Activated CD8-positive, alpha-beta T cell treated with anti-CD3 and anti-CD28 coated beads for 36 hours (primary cell): ENCODE measurements around the gene ZDHHC3. TPM values are rescaled to one million over a fixed set of nuclear protein-coding genes. Genes with fewer than 3 reads are reported as not detected.

Experiments used
- ATAC-seq: fragments of 200-7000 bp; cut with Tn5 transposase; one replicate; pipeline ENCODE4 v1.10.0; 2021; ENCODE audit warnings: mild to moderate bottlenecking, moderate library complexity
- CTCF ChIA-PET: fragments of 350-600 bp; sonication (Branson Sonifier 250); formaldehyde crosslinking; loops from one replicate; lab custom pipeline; 2021; ENCODE audit warnings: antibody characterized with exemption; lab: Charles Lee
- POLR2A ChIA-PET: fragments of 350-600 bp; sonication (Branson Sonifier 250); formaldehyde crosslinking; loops from one replicate; lab custom pipeline; 2021; ENCODE audit warnings: antibody characterized with exemption; lab: Charles Lee
- DNase-seq: peaks from one replicate; pipeline ENCODE4 v3.0.0-alpha.2; 2020
- H3K27ac Mint-ChIP-seq: one replicate; pipeline ENCODE4 v1.8.0; 2021; ENCODE audit warnings: mild to moderate bottlenecking, mixed read lengths
- H3K27me3 Mint-ChIP-seq: one replicate; pipeline ENCODE4 v1.8.0; 2021; ENCODE audit warnings: mixed read lengths
- H3K36me3 Mint-ChIP-seq: one replicate; pipeline ENCODE4 v1.8.0; 2021; ENCODE audit warnings: low read depth, mixed read lengths
- H3K4me1 Mint-ChIP-seq: one replicate; pipeline ENCODE4 v1.8.0; 2021; ENCODE audit warnings: low read depth, mixed read lengths
- H3K4me3 Mint-ChIP-seq: one replicate; pipeline ENCODE4 v1.8.0; 2021; ENCODE audit warnings: mild to moderate bottlenecking, moderate library complexity, mixed read lengths
- H3K9me3 Mint-ChIP-seq: one replicate; pipeline ENCODE4 v1.8.0; 2021; ENCODE audit warnings: mixed read lengths
- CTCF ChIP-seq: fragments of 200-600 bp; IDR thresholded peaks from one replicate; pipeline ENCODE4 v1.8.0; 2022; ENCODE audit warnings: antibody characterized with exemption, mild to moderate bottlenecking
- intact Hi-C: fragments of 100-400 bp; cut with micrococcal nuclease; formaldehyde crosslinking; loops from one replicate; pipeline ENCODE4 v1.10.0; 2022
- total RNA-seq, 2 experiments: library from RNA; stranded (reverse); gene quantifications; one replicate each; pipeline ENCODE4 v1.2.3, GENCODE V29; 2021

ZDHHC3 gene
- total RNA-seq, 2 experiments from 2014 or later: 28.6 to 36.0 TPM

- H3K9me3 Mint-ChIP-seq: no peaks in the 10 kb centered on the region
- H3K4me3 Mint-ChIP-seq: no peak overlapping the region
- intact Hi-C loops: no loop called here
- no peaks in the 10 kb centered on the region for H3K27me3 Mint-ChIP-seq
- peaks cover 6% of the 10 kb centered on the region for H3K4me1 Mint-ChIP-seq
- H3K27ac Mint-ChIP-seq: no peak overlapping the region
- H3K36me3 Mint-ChIP-seq: peaks cover 34% of the 10 kb centered on the region
- POLR2A ChIA-PET: no interaction called here
- ATAC-seq (no peak), DNase-seq (no peak)
- no peak for TF ChIP-seq CTCF
- CTCF ChIA-PET: interaction anchor here (0.8 kb wide), 1 partner anchor 10 kb away, joined by 3 read pairs; no protein-coding TSS in a partner anchor
Observed at GRCh38 chr3:45010811-45011333, 34.9 kb upstream of the ZDHHC3 start.

- CTCF ChIA-PET: no interaction called here
Observed at GRCh38 chr3:45009868-45010267, 33.9 kb upstream of the ZDHHC3 start.

DNA sequence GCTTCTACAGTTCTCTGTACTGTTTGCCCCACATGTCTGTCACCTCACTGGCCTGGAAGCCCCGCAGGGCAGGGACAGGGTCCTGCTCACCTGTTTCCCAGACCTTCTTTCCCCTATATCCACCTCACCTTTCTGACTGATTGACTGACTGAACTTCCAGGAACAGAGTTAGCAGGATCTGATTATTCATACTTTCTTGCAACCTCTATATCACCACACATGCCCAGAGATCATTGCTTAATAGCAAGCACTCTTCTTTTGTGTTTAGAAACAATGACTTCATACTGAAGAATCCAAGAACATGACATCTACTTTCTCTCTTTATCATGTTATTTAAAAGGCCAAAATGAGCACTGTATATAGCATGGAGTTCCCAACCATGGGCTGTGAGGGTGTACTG lies 32.1 kb upstream of the ZDHHC3 start:
- peaks cover 9% of the 10 kb centered on the region for H3K9me3 Mint-ChIP-seq
- no peak for ATAC-seq
- DNase-seq: no peak
- ChIA-PET CTCF (interaction anchor here (1.2 to 1.3 kb wide), 2 partner anchors 16 to 21 kb away, joined by 3 read pairs; no protein-coding TSS in a partner anchor), POLR2A (no interaction called here)
- no peak overlapping the region for H3K27ac Mint-ChIP-seq
- no peak for TF ChIP-seq CTCF
- H3K36me3 Mint-ChIP-seq: peaks cover 58% of the 10 kb centered on the region
- H3K27me3 Mint-ChIP-seq: no peaks in the 10 kb centered on the region
- no peak overlapping the region for H3K4me3 Mint-ChIP-seq
- H3K4me1 Mint-ChIP-seq: peaks cover 18% of the 10 kb centered on the region
- intact Hi-C loops: no loop called here

More at GRCh38 chr3:45009868-45010267, 33.9 kb upstream of the ZDHHC3 start:
- intact Hi-C loops: no loop called here
- Mint-ChIP-seq H3K36me3 (peaks cover 44% of the 10 kb centered on the region), H3K27ac (no peak overlapping the region), H3K27me3 (no peaks in the 10 kb centered on the region), H3K4me1 (peaks cover 15% of the 10 kb centered on the region), H3K9me3 (peaks cover 3% of the 10 kb centered on the region), H3K4me3 (no peak overlapping the region)
- ATAC-seq (no peak), DNase-seq (no peak)
- TF ChIP-seq CTCF: no peak
- POLR2A ChIA-PET: no interaction called here

GRCh38 chr3:45007091-45007490 lies 31.1 kb upstream of the ZDHHC3 start:
- ChIA-PET POLR2A (no interaction called here), CTCF (no interaction called here)
- intact Hi-C loops: no loop called here
- no peak for TF ChIP-seq CTCF
- Mint-ChIP-seq H3K36me3 (peaks cover 57% of the 10 kb centered on the region), H3K27me3 (no peaks in the 10 kb centered on the region), H3K4me1 (peaks cover 18% of the 10 kb centered on the region), H3K4me3 (no peak overlapping the region), H3K27ac (peak overlapping the region; percentile 30), H3K9me3 (peaks cover 9% of the 10 kb centered on the region)
- DNase-seq (no peak), ATAC-seq (no peak)

GRCh38 chr3:45003859-45004258 lies 27.9 kb upstream of the ZDHHC3 start:
- H3K27me3 Mint-ChIP-seq: no peaks in the 10 kb centered on the region
- intact Hi-C loops: no loop called here
- ChIA-PET CTCF (interaction anchor here (1.8 kb wide), 1 partner anchor 11 kb away, joined by 10 read pairs; no protein-coding TSS in a partner anchor), POLR2A (no interaction called here)
- no peak overlapping the region for H3K27ac Mint-ChIP-seq
- TF ChIP-seq CTCF: no peak
- peaks cover 9% of the 10 kb centered on the region for H3K9me3 Mint-ChIP-seq
- H3K4me3 Mint-ChIP-seq: no peak overlapping the region
- H3K4me1 Mint-ChIP-seq: peaks cover 18% of the 10 kb centered on the region
- peaks cover 72% of the 10 kb centered on the region for H3K36me3 Mint-ChIP-seq
- ATAC-seq (no peak), DNase-seq (no peak)
